ENCODE measurements around the gene DMKN.

DNA sequence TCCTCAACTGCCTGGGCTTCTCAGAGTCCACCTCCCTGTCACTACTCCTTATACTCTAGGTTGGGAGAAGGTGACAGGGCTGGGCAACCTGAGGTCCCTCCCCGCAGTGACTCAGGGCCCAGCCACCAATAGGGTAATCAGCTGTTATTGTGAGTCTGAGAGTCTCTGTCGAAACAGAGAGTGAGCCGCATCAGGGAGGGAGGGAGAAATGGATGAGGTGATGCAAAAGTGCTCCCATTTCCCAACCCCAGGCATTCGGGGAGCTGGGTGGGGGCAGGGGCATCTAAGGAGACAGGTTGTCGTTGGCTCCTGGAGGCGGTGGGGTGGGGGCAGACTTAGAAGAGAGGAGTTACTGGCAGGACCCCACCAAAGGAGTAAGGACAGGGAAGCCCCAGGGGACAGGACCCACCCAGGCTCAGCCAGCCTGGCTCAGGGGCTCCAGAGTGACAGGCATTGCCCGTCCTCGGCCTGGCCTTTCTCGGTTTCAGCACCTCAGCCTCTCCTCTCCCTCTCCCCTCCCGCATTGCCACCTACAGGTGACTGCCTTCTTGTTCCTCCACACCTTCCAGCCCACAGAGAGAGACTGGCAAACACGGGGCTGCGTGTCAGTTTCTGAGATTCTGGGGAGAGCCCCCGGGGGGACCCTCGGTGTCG is at the start of gene DMKN:
- TF ChIP-seq POLR2A (IDR thresholded peaks at IDR 0.05; ENCODE audit: low read length) (no peak), ZFP36 (IDR thresholded peaks at IDR 0.05; ENCODE audit: borderline replicate concordance, partially characterized antibody) (no peak)
- TF ChIP-seq, protein P1, sequence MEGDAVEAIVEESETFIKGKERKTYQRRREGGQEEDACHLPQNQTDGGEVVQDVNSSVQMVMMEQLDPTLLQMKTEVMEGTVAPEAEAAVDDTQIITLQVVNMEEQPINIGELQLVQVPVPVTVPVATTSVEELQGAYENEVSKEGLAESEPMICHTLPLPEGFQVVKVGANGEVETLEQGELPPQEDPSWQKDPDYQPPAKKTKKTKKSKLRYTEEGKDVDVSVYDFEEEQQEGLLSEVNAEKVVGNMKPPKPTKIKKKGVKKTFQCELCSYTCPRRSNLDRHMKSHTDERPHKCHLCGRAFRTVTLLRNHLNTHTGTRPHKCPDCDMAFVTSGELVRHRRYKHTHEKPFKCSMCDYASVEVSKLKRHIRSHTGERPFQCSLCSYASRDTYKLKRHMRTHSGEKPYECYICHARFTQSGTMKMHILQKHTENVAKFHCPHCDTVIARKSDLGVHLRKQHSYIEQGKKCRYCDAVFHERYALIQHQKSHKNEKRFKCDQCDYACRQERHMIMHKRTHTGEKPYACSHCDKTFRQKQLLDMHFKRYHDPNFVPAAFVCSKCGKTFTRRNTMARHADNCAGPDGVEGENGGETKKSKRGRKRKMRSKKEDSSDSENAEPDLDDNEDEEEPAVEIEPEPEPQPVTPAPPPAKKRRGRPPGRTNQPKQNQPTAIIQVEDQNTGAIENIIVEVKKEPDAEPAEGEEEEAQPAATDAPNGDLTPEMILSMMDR (IDR thresholded peaks at IDR 0.05), result no peak
